Stimulated activated naive CD8-positive, alpha-beta T cell treated with anti-CD3 and anti-CD28 coated beads, Interleukin-15, Interleukin-2, amounts not matched to agents 100 ng/mL and 50 ng/mL, for 24 hours (primary cell): ENCODE results near the gene SH3RF2.

Experiments used
- H3K27ac Mint-ChIP-seq: one replicate; pipeline ENCODE4 v1.8.0; 2021; ENCODE audit warnings: mild to moderate bottlenecking, mixed read lengths
- H3K27me3 Mint-ChIP-seq: one replicate; pipeline ENCODE4 v1.8.0; 2021; ENCODE audit warnings: mixed read lengths
- H3K36me3 Mint-ChIP-seq: one replicate; pipeline ENCODE4 v1.8.0; 2021; ENCODE audit warnings: low read depth, mixed read lengths
- H3K4me1 Mint-ChIP-seq: one replicate; pipeline ENCODE4 v1.8.0; 2021; ENCODE audit warnings: low read depth, mixed read lengths
- H3K4me3 Mint-ChIP-seq: one replicate; pipeline ENCODE4 v1.8.0; 2021; ENCODE audit warnings: mild to moderate bottlenecking, mixed read lengths
- H3K9me3 Mint-ChIP-seq: one replicate; pipeline ENCODE4 v1.8.0; 2021; ENCODE audit warnings: mixed read lengths

SH3RF2 gene

GRCh38 chr5:146066968-146067367 is 130.6 kb downstream of the SH3RF2 start:
- H3K4me3 Mint-ChIP-seq: no peak overlapping the region

GRCh38 chr5:146068206-146068605 is 131.8 kb downstream of the SH3RF2 start:
- Mint-ChIP-seq H3K36me3 (no peaks in the 10 kb centered on the region), H3K27me3 (peaks cover 6% of the 10 kb centered on the region), H3K9me3 (no peaks in the 10 kb centered on the region), H3K4me1 (no peaks in the 10 kb centered on the region), H3K27ac (no peak overlapping the region), H3K4me3 (no peak overlapping the region)

More at GRCh38 chr5:146066968-146067367, 130.6 kb downstream of the SH3RF2 start:
- Mint-ChIP-seq H3K27ac (no peak overlapping the region), H3K27me3 (peaks cover 4% of the 10 kb centered on the region), H3K36me3 (no peaks in the 10 kb centered on the region), H3K4me1 (no peaks in the 10 kb centered on the region), H3K9me3 (no peaks in the 10 kb centered on the region)

- Mint-ChIP-seq H3K4me1 (no peaks in the 10 kb centered on the region), H3K36me3 (no peaks in the 10 kb centered on the region), H3K27ac (no peak overlapping the region), H3K9me3 (no peaks in the 10 kb centered on the region), H3K4me3 (no peak overlapping the region), H3K27me3 (peaks cover 9% of the 10 kb centered on the region)
Observed at GRCh38 chr5:146068977-146069779, 132.8 kb downstream of the SH3RF2 start.

DNA sequence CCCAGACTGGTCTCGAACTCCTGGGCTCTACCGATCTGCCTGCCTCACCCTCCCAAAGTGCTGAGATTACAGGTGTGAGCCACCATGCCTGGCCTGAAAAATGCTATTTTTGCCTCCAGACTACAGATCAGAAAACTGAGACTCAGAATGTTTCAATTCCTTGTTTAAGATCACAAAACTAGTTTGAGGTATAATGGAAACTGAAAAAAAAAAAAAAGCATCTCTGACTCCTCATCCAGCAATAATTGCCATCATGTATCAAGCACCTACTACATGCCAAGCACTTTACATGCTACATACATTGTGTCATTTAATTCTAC is 133.4 kb downstream of the SH3RF2 start:
- no peaks in the 10 kb centered on the region for H3K9me3 Mint-ChIP-seq
- no peaks in the 10 kb centered on the region for H3K4me1 Mint-ChIP-seq
- H3K36me3 Mint-ChIP-seq: no peaks in the 10 kb centered on the region
- H3K27ac Mint-ChIP-seq: no peak overlapping the region
- H3K4me3 Mint-ChIP-seq: no peak overlapping the region
- peaks cover 9% of the 10 kb centered on the region for H3K27me3 Mint-ChIP-seq

- H3K9me3 Mint-ChIP-seq: no peaks in the 10 kb centered on the region
- H3K4me3 Mint-ChIP-seq: no peak overlapping the region
- H3K27ac Mint-ChIP-seq: no peak overlapping the region
- H3K36me3 Mint-ChIP-seq: no peaks in the 10 kb centered on the region
- no peaks in the 10 kb centered on the region for H3K4me1 Mint-ChIP-seq
- H3K27me3 Mint-ChIP-seq: peaks cover 9% of the 10 kb centered on the region
Observed at GRCh38 chr5:146070746-146071145, 134.4 kb downstream of the SH3RF2 start.

- H3K4me3 Mint-ChIP-seq: no peak overlapping the region
- no peak overlapping the region for H3K27ac Mint-ChIP-seq
- H3K4me1 Mint-ChIP-seq: no peaks in the 10 kb centered on the region
- no peaks in the 10 kb centered on the region for H3K9me3 Mint-ChIP-seq
- no peaks in the 10 kb centered on the region for H3K36me3 Mint-ChIP-seq
- peaks cover 9% of the 10 kb centered on the region for H3K27me3 Mint-ChIP-seq
Observed at GRCh38 chr5:146071171-146071570, 134.8 kb downstream of the SH3RF2 start.

DNA sequence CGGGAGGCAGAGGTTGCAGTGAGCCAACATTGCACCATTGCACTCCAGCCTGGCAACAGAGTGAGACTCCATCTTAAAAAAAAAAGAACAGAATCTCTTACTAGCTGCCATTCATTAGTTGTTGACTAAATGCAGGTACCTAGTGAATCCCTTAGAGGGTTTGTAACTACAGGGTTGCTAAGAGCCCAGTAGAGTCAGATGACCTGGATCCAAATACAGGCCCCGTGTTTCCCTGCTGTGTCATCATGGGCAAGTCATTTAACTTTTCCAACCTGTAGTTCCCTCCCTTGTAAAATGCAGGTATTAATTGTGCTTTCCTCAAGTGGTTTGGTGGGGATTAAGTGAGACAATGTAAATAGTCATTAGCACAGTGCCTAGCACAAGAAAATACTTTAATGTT is 136.2 kb downstream of the SH3RF2 start:
- Mint-ChIP-seq H3K9me3 (no peaks in the 10 kb centered on the region), H3K27ac (no peak overlapping the region), H3K4me3 (no peak overlapping the region), H3K36me3 (no peaks in the 10 kb centered on the region), H3K27me3 (peaks cover 10% of the 10 kb centered on the region), H3K4me1 (no peaks in the 10 kb centered on the region)

DNA sequence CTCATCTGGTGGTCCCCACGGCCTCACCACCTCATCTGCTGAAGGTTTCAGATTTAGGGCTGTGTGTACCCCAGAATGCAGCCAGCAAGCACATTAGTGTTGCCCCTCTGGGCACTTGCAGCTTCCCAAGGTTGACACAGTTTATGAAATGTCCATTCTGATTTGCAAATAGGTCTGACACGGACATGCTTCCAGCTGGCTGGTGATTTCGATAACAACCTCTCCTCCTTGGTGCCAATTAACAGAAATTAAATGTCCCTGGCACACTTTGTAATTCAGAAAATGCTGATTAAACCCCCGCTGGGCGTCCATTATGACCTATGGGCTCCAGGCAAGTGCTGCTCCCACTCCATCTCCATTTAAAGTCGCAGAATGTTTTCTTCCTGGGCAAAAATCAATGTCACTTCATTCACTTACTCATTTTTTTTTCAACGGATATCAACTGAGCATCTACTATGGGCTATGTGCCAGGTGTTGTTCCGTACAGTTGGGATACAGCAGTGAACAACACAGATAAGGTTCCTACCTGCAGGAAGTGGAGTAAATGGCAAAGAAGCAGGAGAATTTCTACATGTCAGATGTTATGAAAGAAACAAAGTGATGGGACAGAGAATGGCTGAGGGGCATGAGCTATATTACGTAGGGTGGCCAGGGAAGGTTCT is 137.0 kb downstream of the SH3RF2 start:
- no peaks in the 10 kb centered on the region for H3K4me1 Mint-ChIP-seq
- H3K9me3 Mint-ChIP-seq: no peaks in the 10 kb centered on the region

GRCh38 chr5:146076028-146076427 is 139.7 kb downstream of the SH3RF2 start:
- Mint-ChIP-seq H3K4me1 (peaks cover 20% of the 10 kb centered on the region), H3K27ac (no peak overlapping the region), H3K27me3 (peaks cover 22% of the 10 kb centered on the region), H3K4me3 (no peak overlapping the region), H3K9me3 (no peaks in the 10 kb centered on the region), H3K36me3 (no peaks in the 10 kb centered on the region)

More for the DNA sequence above, 137.0 kb downstream of the SH3RF2 start:
- no peaks in the 10 kb centered on the region for H3K36me3 Mint-ChIP-seq
- no peak overlapping the region for H3K4me3 Mint-ChIP-seq
- H3K27ac Mint-ChIP-seq: no peak overlapping the region
- H3K27me3 Mint-ChIP-seq: peaks cover 18% of the 10 kb centered on the region

- Mint-ChIP-seq H3K4me1 (peaks cover 20% of the 10 kb centered on the region), H3K9me3 (no peaks in the 10 kb centered on the region), H3K36me3 (no peaks in the 10 kb centered on the region), H3K27ac (no peak overlapping the region), H3K4me3 (no peak overlapping the region), H3K27me3 (peaks cover 25% of the 10 kb centered on the region)
Observed at GRCh38 chr5:146076455-146076854, 140.1 kb downstream of the SH3RF2 start.

GRCh38 chr5:146078566-146078965 is 142.2 kb downstream of the SH3RF2 start:
- H3K36me3 Mint-ChIP-seq: no peaks in the 10 kb centered on the region
- H3K27me3 Mint-ChIP-seq: peaks cover 27% of the 10 kb centered on the region
- no peak overlapping the region for H3K27ac Mint-ChIP-seq
- peaks cover 20% of the 10 kb centered on the region for H3K4me1 Mint-ChIP-seq
- no peaks in the 10 kb centered on the region for H3K9me3 Mint-ChIP-seq
- H3K4me3 Mint-ChIP-seq: no peak overlapping the region

GRCh38 chr5:146079695-146080373 is 143.5 kb downstream of the SH3RF2 start:
- no peak overlapping the region for H3K27ac Mint-ChIP-seq
- H3K27me3 Mint-ChIP-seq: peaks cover 24% of the 10 kb centered on the region
- no peaks in the 10 kb centered on the region for H3K9me3 Mint-ChIP-seq
- peaks cover 20% of the 10 kb centered on the region for H3K4me1 Mint-ChIP-seq
- no peak overlapping the region for H3K4me3 Mint-ChIP-seq
- H3K36me3 Mint-ChIP-seq: no peaks in the 10 kb centered on the region

- Mint-ChIP-seq H3K27ac (no peak overlapping the region), H3K27me3 (peaks cover 24% of the 10 kb centered on the region), H3K36me3 (no peaks in the 10 kb centered on the region), H3K4me1 (peaks cover 20% of the 10 kb centered on the region), H3K4me3 (no peak overlapping the region), H3K9me3 (no peaks in the 10 kb centered on the region)
Observed at GRCh38 chr5:146081556-146081955, 145.2 kb downstream of the SH3RF2 start.

DNA sequence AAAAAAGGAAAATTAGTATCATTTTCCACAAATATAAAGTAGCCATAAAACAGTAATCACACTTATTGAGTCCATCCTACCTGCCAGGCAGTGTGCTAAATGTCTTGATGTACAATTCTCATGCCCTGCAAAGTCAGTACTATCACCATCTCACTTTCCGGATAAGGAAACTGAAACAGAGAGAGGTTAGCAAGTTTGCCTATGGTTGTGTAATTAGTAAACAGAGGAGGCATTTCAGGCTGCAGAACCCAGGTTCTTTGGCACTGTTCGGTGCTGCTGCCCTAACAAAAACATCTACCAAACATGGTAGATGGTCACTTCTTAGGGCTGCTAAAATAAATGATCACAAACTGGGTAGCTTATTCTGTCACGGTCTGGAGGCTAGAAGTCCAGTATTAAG is 146.4 kb downstream of the SH3RF2 start:
- Mint-ChIP-seq H3K27me3 (peaks cover 21% of the 10 kb centered on the region), H3K4me3 (no peak overlapping the region), H3K36me3 (no peaks in the 10 kb centered on the region), H3K9me3 (no peaks in the 10 kb centered on the region), H3K27ac (no peak overlapping the region), H3K4me1 (peaks cover 20% of the 10 kb centered on the region)

- no peak overlapping the region for H3K4me3 Mint-ChIP-seq
- peaks cover 14% of the 10 kb centered on the region for H3K27me3 Mint-ChIP-seq
- no peaks in the 10 kb centered on the region for H3K9me3 Mint-ChIP-seq
- H3K36me3 Mint-ChIP-seq: no peaks in the 10 kb centered on the region
- no peak overlapping the region for H3K27ac Mint-ChIP-seq
- peaks cover 13% of the 10 kb centered on the region for H3K4me1 Mint-ChIP-seq
Observed at GRCh38 chr5:146084376-146084775, 148.0 kb downstream of the SH3RF2 start.
